GM23248 (cell line): Measurements from ENCODE around the gene BICRA. TPM values are rescaled to one million over a fixed set of nuclear protein-coding genes. Genes with fewer than 3 reads are reported as not detected.

Source experiments
- DNase-seq: peaks from one replicate; pipeline ENCODE4 v3.0.0-alpha.2; 2015
- H2AFZ ChIP-seq: fragments of 200-600 bp; sonication (generic); 2 replicates; pipeline ENCODE4 v1.6.1; 2016; ENCODE audit warnings: antibody characterized with exemption
- H3F3A ChIP-seq: fragments of 200-600 bp; sonication (generic); 2 replicates; pipeline ENCODE4 v1.6.1; 2016; ENCODE audit warnings: mild to moderate bottlenecking, antibody characterized with exemption, mixed run types; ENCODE audit not compliant: insufficient read depth
- H3K27ac ChIP-seq: fragments of 200-600 bp; sonication (generic); 2 replicates; pipeline ENCODE4 v1.5.1; 2016; ENCODE audit warnings: mild to moderate bottlenecking
- H3K27me3 ChIP-seq: fragments of 200-600 bp; sonication (generic); replicated peaks from 2 replicates; pipeline ENCODE4 v1.6.1; 2016; ENCODE audit warnings: mild to moderate bottlenecking; ENCODE audit not compliant: insufficient read depth
- H3K36me3 ChIP-seq: fragments of 200-600 bp; sonication (generic); 2 replicates; pipeline ENCODE4 v1.6.1; 2016; ENCODE audit warnings: low read depth, mild to moderate bottlenecking
- H3K4me1 ChIP-seq: fragments of 200-600 bp; sonication (generic); 2 replicates; pipeline ENCODE4 v1.6.1; 2016; ENCODE audit warnings: mild to moderate bottlenecking; ENCODE audit not compliant: insufficient read depth
- H3K4me2 ChIP-seq: fragments of 200-600 bp; sonication (generic); one replicate; pipeline ENCODE4 v1.6.1; 2016; ENCODE audit warnings: mild to moderate bottlenecking; ENCODE audit not compliant: unreplicated experiment
- H3K4me3 ChIP-seq: fragments of 200-600 bp; sonication (generic); 2 replicates; pipeline ENCODE4 v1.5.1; 2016; ENCODE audit warnings: mild to moderate bottlenecking
- H3K79me2 ChIP-seq: fragments of 200-600 bp; sonication (generic); 2 replicates; pipeline ENCODE4 v1.6.1; 2016; ENCODE audit warnings: mild to moderate bottlenecking; ENCODE audit not compliant: insufficient read depth
- H3K9ac ChIP-seq: fragments of 200-600 bp; sonication (generic); 2 replicates; pipeline ENCODE4 v1.6.1; 2016; ENCODE audit warnings: mild to moderate bottlenecking
- H3K9me2 ChIP-seq: fragments of 200-600 bp; sonication (generic); 2 replicates; pipeline ENCODE4 v1.6.1; 2016; ENCODE audit warnings: mixed run types, mild to moderate bottlenecking, moderate library complexity; ENCODE audit not compliant: insufficient read depth
- H3K9me3 ChIP-seq: fragments of 200-600 bp; sonication (generic); one replicate; pipeline ENCODE4 v1.6.1; 2017; ENCODE audit warnings: low read depth
- H4K20me1 ChIP-seq: fragments of 200-600 bp; sonication (generic); 2 replicates; pipeline ENCODE4 v1.6.0; 2016; ENCODE audit not compliant: insufficient read depth
- EZH2 ChIP-seq: fragments of 200-600 bp; sonication (generic); IDR thresholded peaks from 2 replicates; pipeline ENCODE4 v1.6.1; 2018; ENCODE audit warnings: antibody characterized with exemption, mild to moderate bottlenecking; ENCODE audit not compliant: insufficient read depth, poor library complexity, severe bottlenecking
- EZH2phosphoT487 ChIP-seq: fragments of 200-600 bp; sonication (generic); IDR thresholded peaks from 2 replicates; pipeline ENCODE4 v1.6.1; 2018; ENCODE audit warnings: antibody characterized with exemption, moderate library complexity, mild to moderate bottlenecking, low read depth; ENCODE audit not compliant: insufficient read depth
- WGBS, 2 experiments: methylation state at CpG; one replicate each; pipeline ENCODE4 v1.1.6; 2015 to 2017; ENCODE audit warnings: low lambda C conversion rate in 2 of 2, low coverage in 1 of 2; ENCODE audit errors: missing lambda C conversion rate in 2 of 2; 5-methylcytosine and 5-hydroxymethylcytosine counted together
- in situ Hi-C: fragments of 300-500 bp; cut with MboI; formaldehyde crosslinking; loops from 2 replicates; pipeline ENCODE4 v1.15.0; 2020
- polyA plus RNA-seq: library from polyadenylated mRNA; unstranded; fragments of >200 nt; fragmentation: Nextera tagmentation; extraction: Ambion mirVana; gene quantifications from 2 replicates; pipeline ENCODE4 v1.2.1, GENCODE V29; 2016
- total RNA-seq: library from RNA; depleted of rRNA; stranded (reverse); fragments of >200 nt; shearing (Covaris generic); gene quantifications from 2 replicates; pipeline ENCODE4 v1.2.3, GENCODE V29; 2014; rRNA removed

Gene BICRA
- total RNA-seq: 0.86 and 3.8 TPM in 2 replicates
- 0.81 and 1.1 TPM in 2 replicates for polyA plus RNA-seq

DNA sequence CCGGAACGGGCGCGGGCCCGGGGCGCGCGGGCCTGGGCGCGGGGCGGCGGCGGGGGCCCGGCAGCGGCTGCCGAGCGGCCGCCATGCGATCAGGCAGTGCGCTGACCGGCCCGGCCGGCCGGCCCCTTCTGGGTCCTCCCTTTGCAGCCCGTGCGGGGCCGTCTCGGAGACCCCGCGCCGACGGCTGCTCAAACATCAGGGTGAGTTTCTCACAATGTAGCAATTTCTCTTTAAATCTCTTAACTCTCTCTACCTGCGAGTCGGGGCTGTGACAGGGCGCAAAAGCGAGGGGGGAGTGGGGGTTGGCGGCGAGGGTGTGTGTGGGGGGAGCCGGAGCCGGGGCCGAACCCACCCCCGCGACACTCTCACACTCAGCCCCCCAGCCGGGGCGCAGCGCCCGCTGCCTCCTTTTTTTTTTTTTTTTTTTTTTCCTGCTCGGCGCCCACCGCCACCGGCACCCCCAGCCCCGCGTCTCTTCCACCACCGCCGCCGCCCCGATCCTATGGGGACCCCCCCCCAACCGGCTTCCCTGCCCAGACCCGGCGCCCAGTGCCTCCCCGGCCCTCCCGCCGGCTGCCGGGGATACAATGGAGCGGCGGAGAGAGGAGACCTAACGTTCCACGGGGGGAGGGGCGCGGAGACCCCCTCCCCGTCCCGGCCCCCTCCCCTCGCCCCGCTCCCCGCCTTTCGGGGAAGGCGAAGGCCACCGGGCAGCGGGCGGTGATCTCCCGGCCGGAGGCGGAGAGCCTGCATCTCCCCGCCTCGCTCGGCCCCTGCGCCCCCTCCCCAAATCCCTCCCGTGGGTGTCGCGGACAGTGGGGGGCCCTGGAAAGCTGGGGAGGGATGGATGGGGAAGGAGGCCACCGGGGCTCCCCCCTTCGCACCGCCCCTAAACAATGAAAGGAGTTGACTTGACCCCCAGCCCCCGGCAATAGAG lies at the start of gene BICRA:
BICRA (plus strand) TSS at position 166 of the 937 bp plus-strand sequence. CDS start 64,441 bp downstream, outside the sequence.
- Histone ChIP-seq H3K9ac (peak within 1 kb of the TSS; percentile 100), H3K79me2 (peaks cover 73% of the 10 kb centered on the region), H3K36me3 (no peaks in the 10 kb centered on the region), H3K9me2 (no peaks in the 10 kb centered on the region), H3F3A (peaks cover 17% of the 10 kb centered on the region), H3K4me3 (peak within 1 kb of the TSS; percentile 96), H3K27me3 (no peaks in the 10 kb centered on the region), H4K20me1 (no peaks in the 10 kb centered on the region), H3K4me2 (peak within 1 kb of the TSS; percentile 82), H3K27ac (peak within 1 kb of the TSS; percentile 95), H2AFZ (peak within 1 kb of the TSS; percentile 83), H3K4me1 (peaks cover 27% of the 10 kb centered on the region), H3K9me3 (no peaks in the 10 kb centered on the region)
- TF ChIP-seq EZH2phosphoT487 (no peak), EZH2 (no peak)
- in situ Hi-C loops: no loop called here
- 1 to 2% methylated on average over 17 to 91 of the region's 94 CpGs for WGBS, 2 experiments
- DNase-seq: peak; percentile 94

DNA sequence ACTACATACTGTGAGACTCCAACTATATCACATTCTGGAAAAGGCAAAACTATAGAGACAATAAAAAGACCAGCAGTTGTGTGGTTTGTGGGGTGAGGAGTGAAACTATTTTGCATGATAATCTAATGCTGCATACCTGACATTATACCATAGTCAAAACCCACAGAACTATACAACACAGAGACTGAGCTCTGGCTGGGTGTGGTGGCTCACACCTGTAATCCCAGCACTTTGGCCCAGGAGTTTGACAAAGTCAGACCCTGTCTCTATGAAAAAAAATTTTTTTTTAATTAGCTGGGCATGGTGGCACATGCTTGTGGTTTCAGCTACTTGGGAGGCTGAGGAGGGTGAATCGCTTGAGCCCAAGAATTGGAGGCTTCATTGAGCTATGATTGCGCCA lies 47.9 kb upstream of the BICRA start:
- Histone ChIP-seq H3K4me1 (no peaks in the 10 kb centered on the region), H3K9me3 (no peaks in the 10 kb centered on the region), H2AFZ (no peak overlapping the region), H3K4me2 (no peak overlapping the region), H3K27me3 (no peaks in the 10 kb centered on the region), H3K27ac (no peak overlapping the region), H4K20me1 (no peaks in the 10 kb centered on the region), H3K36me3 (no peaks in the 10 kb centered on the region), H3K4me3 (no peak overlapping the region), H3F3A (no peaks in the 10 kb centered on the region), H3K79me2 (no peaks in the 10 kb centered on the region), H3K9me2 (no peaks in the 10 kb centered on the region), H3K9ac (no peak overlapping the region)
- no peak for TF ChIP-seq EZH2
- TF ChIP-seq EZH2phosphoT487: no peak
- WGBS, 2 experiments: 94 to 95% methylated on average over 2 of the region's 2 CpGs
- in situ Hi-C loops: no loop called here
- DNase-seq: no peak

DNA sequence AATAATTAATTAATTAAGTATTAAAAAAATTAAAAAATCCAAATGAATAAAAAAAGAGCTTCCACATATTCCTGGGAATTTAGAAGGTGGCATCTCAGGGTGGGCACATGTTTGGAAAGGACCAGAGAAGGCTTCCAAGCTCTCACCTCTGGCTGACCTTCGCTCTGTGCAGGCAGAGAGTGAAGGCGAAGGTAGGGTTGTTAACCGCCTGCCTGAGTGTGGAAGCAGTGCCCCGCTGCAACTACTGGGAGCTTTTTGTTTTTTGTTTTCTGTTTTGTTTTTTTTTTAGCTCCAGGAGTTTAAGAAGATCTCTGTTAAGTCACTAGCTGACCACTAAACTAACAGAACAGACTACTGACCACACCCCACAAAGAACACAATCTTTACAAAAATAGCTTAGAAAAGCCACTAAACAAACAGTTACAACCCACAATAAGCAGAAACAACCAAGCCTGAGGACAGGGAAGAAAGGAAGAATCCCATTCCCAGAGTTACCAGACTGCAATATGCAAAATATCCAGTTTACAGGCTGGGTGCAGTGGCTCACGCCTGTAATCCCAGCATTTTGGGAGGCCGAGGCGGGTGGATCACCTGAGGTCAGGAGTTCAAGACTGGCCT lies 47.4 kb upstream of the BICRA start:
- Histone ChIP-seq H4K20me1 (no peaks in the 10 kb centered on the region), H3K4me2 (no peak overlapping the region), H3K27me3 (no peaks in the 10 kb centered on the region), H3K4me3 (no peak overlapping the region), H3K79me2 (no peaks in the 10 kb centered on the region), H3K36me3 (no peaks in the 10 kb centered on the region), H2AFZ (no peak overlapping the region), H3K9me2 (no peaks in the 10 kb centered on the region), H3F3A (no peaks in the 10 kb centered on the region), H3K4me1 (no peaks in the 10 kb centered on the region), H3K9ac (no peak overlapping the region), H3K9me3 (no peaks in the 10 kb centered on the region), H3K27ac (no peak overlapping the region)
- in situ Hi-C loops: no loop called here
- 82 to 86% methylated on average over 7 of the region's 7 CpGs for WGBS, 2 experiments
- DNase-seq: no peak
- TF ChIP-seq EZH2phosphoT487: no peak
- no peak for TF ChIP-seq EZH2

DNA sequence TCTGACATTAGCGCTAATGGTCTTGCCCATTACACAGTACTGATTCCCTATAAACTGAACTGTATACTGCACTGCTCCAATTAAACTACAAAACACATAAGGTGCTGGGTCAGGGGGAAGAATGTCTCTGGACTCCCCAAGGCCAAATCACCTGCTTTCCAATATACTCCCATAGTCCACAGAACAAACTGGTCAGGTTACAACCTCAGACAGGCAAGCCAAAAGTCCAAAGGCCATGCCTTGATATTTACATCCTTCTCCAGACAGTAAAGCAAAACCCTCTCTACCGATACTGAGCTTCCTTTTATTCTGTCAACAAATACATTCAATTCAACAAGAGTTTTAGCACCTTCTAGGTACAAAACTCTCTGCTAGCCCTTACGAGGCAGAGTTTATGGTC lies 44.9 kb upstream of the BICRA start:
- no peaks in the 10 kb centered on the region for H3K9me2 ChIP-seq
- no peaks in the 10 kb centered on the region for H3K27me3 ChIP-seq
- no peak overlapping the region for H3K4me3 ChIP-seq
- H2AFZ ChIP-seq: no peak overlapping the region
- no peak overlapping the region for H3K9ac ChIP-seq
- H3K4me1 ChIP-seq: no peaks in the 10 kb centered on the region
- TF ChIP-seq EZH2phosphoT487 (no peak), EZH2 (no peak)
- H3K27ac ChIP-seq: no peak overlapping the region
- no peaks in the 10 kb centered on the region for H3K9me3 ChIP-seq
- no peaks in the 10 kb centered on the region for H4K20me1 ChIP-seq
- no peak for DNase-seq
- H3K79me2 ChIP-seq: no peaks in the 10 kb centered on the region
- no peaks in the 10 kb centered on the region for H3F3A ChIP-seq
- H3K4me2 ChIP-seq: no peak overlapping the region
- H3K36me3 ChIP-seq: no peaks in the 10 kb centered on the region
- WGBS, 2 experiments: 86% methylated on average over 3 of the region's 3 CpGs
- in situ Hi-C loops: no loop called here
